GM19397 (cell line): ENCODE results near the gene GPATCH3.
"Not testable (repeated sequence)": the region's sequence is repeated elsewhere in the genome, so short reads cannot be mapped to it uniquely, and the experiment has no call there.

Experiments used
- ATAC-seq: cut with Tn5 transposase; IDR thresholded peaks from one replicate; pipeline ENCODE4 v1.9.1; 2021; ENCODE audit warnings: mild to moderate bottlenecking, moderate library complexity; ENCODE audit not compliant: unreplicated experiment

Gene GPATCH3

DNA sequence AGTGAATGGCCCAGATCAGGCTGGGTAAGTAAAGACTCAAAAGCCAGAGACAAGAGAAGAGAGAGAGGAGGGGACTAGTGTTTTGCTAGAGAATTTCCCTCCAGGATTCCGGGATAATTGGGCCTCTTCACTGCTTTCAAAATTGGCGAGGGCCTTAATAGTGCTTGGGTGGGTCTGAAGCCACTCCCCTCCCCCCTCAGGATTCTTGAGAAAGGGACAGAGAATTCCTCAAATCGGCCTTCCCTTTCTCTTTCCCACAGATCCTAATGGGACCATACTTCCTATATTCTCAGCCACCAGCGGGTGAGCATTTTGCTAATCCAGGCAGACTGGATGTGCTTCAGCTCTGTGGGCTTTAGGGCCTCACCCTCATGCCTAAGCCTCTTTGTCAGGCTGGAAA is 25.4 kb downstream of the GPATCH3 start:
- no peak for ATAC-seq

DNA sequence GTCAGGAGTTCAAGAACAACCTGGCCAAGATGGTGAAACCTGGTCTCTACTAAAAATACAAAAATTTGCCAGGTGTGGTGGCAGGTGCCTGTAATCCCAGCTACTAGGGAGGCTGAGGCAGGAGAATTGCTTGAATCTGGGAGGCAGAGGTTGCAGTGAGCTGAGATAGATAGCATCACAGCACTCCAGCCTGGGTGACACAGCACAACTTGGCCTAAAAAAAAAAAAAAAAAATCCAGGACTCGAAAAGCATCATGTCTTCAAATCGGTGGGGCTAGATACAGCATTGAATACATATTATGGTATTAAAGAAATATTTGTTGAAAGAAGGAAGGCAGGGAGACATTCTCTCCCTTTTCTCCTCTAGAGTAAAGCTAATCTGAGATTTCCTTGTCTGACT is 27.2 kb downstream of the GPATCH3 start:
- not testable (repeated sequence) for ATAC-seq

DNA sequence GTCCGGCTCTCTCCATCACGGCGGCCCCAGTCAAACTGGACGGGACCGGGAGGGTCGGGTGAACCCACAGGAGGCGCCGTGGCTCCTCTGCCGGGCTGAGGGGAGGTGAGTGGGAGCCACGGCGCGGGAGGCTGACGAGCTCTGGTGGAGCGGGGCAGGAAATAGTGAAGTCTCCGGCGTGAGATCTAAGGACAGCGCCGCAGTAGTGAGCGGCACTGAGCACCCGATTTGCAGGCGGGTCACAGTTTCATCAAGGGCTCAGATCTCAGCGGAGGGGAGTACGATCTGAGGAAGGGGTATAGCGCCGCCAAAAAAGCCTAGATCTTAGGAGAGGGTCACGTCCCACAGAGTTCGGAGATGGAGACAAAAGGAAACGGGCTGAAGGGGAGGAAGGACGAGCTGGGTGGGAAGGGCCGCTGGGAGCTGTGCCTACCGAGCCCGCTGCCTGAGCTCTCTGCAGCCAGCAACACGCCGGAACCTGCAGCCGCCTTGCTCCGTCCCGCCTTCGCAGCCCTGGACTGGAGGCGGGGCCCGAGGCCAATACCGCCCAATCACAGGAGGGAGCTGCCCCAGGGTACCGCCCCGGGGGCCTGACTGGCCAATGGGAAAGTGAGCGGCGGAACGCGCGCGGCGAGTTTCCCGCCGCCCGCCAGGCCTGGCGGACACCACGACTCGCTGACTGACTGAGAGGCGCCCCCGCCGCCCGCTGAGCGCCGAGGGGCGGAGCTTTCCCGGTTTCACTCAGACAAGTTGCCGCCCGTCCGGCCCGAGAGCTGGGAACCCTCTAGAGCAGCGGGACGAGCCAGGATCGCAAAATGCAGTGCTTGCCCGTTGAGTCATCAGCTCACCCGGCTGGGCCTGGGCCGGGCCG is 35.4 kb downstream of the GPATCH3 start:
- ATAC-seq: peak; percentile 90

DNA sequence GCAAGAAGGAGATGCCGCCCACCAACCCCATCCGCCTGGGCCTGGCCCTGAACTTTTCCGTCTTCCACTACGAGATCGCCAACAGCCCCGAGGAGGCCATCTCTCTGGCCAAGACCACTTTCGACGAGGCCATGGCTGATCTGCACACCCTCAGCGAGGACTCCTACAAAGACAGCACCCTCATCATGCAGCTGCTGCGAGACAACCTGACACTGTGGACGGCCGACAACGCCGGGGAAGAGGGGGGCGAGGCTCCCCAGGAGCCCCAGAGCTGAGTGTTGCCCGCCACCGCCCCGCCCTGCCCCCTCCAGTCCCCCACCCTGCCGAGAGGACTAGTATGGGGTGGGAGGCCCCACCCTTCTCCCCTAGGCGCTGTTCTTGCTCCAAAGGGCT is 36.6 kb downstream of the GPATCH3 start:
- no peak for ATAC-seq

DNA sequence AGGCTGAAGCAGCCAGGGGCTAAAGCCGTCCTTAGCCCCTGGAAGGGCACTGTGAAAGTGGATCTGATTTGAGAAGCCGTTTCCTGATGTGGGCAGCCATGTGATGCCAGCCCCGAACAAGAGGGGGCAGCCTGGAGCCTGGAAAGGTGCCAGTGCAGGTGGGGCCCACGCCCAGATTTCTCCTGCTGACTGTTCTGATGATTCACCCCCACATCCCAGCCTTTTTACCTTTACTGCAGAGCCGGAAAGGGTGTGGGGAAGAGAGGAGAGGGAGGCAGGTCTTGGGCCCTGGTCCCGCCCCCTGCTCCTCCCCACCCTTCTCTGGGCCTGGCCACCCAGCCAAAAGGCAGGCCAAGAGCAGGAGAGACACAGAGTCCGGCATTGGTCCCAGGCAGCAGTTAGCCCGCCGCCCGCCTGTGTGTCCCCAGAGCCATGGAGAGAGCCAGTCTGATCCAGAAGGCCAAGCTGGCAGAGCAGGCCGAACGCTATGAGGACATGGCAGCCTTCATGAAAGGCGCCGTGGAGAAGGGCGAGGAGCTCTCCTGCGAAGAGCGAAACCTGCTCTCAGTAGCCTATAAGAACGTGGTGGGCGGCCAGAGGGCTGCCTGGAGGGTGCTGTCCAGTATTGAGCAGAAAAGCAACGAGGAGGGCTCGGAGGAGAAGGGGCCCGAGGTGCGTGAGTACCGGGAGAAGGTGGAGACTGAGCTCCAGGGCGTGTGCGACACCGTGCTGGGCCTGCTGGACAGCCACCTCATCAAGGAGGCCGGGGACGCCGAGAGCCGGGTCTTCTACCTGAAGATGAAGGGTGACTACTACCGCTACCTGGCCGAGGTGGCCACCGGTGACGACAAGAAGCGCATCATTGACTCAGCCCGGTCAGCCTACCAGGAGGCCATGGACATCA is 37.2 kb downstream of the GPATCH3 start, which contains the start of gene SFN:
Gene SFN, plus strand, starts transcription at position 369 of the 904 bp plus-strand sequence. Its CDS starts 64 bp downstream, at position 433.
- no peak for ATAC-seq

DNA sequence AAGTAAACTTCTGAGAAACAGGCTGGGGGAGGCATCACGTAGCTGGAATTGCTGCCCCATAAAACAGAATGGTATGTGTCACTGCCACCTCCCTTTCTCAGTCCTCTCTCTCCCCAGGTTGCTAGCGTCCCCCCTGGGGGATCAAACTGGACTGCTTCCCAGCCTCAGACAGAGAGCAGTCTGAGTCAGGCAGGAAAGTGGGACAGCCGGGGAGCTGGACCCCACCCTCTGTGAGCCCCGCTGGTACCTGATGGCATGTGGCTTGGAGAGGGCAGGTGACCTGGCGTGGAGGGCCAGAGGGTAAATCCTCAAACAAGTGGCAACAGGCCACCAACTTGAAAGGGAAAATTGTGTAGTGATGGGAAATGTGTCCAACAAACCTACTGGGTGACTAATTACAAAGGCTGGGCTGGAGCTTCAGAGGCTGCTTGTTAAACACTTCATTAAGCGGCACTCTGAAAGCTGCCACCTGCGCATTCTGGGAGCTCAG is 38.3 kb downstream of the GPATCH3 start:
- ATAC-seq: no peak

DNA sequence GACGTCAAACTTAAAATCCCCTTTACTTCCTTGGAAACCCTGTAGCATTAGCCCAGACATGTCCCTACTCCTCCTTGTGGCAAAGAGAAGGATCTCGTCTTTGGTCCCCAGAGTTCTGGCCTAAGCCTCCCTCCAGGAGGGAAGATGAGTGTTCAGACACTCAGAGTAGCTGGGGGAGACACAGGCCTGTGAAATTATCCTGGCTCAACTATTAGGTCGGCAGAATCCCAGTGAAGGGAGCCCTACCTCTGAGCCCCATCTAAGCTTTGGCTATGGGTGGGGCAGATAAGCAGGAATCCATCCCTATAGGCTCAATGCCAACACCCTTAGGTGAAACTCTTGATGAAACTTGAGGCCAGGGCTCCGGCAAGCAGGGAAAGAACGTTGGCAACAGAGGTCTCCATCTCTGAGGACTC is 39.0 kb downstream of the GPATCH3 start:
- ATAC-seq: no peak

DNA sequence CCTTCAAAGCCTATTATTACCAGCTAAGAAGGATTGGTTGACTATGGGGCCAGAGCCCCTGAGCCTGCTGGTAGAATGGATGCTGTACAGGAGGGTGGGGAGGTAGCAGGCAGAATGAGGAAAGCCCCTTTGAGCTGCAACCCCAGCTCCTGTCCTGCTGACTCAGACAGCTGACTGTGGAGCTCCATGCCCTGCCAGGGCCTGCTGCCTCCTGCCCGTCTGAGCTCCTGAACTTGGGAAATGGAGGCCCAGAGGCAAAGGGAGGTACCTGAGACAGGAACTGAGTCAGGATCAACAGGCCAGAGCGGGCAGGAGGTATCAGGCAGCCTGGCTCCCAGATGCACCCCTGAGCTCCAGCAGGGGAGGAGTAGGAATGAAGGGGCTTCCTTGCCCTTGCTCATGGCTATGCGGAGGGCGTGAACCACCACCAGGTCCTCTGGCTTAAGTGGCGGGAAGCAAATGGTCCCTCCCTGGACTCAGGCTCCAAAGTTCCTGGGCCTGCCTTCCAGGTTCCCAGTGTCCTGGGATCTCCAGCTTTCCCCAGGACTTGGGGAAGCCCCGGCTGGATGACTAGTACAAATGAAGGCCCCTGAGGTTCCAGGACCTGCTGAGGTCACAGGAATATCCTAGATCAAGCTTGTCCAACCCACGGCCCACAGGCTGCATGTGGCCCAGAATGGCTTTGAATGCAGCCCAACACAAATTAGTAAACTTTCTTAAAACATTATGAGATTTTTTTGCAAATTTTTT is 41.2 kb downstream of the GPATCH3 start:
- ATAC-seq: no peak

DNA sequence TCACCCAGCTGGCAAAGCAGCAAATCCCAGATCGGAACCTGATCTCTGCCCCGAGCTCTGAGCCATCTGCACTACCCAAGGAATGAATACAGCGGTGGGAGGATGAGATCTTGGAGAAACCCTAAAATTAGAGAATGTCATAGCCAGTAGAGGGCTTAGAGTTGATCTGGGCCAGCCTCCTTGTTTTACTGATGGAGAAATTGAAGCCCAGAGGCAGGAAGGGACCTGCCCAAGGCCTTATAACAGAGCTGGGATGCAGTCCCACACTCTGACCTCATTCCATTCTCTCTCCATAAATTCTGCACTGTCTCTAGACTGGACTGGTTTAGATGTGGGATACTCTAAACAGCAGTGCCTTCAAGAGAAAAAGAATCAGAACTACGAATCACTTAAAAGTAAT is 42.1 kb downstream of the GPATCH3 start:
- no peak for ATAC-seq

DNA sequence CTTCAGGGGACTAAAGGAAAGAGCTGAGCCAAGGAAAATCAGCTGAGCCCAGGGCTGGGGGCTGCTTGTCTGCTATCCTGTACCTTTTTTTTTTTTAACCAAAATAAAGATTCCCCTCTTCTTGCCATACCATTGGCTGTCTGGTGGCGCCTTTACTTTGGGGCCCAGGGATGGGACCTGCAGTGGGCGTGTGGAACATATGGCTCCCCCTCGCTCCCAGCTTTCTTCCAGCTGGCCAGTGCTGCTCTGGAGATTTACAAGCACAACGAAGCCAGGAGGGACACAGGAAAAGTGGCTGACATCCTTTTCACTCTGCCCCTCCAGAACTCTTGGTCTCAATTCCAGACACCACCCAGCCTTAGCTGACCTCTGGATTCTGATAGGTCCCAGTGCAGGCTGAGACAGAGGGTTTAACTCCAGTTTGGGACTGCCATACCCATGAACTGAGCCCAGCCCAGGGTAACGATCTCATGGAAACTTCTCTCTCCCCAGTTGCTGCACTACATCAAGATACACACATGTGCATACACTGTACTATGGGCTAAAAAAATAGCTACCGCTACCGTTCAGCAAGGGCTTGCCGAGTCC is 42.7 kb downstream of the GPATCH3 start:
- ATAC-seq: no peak

DNA sequence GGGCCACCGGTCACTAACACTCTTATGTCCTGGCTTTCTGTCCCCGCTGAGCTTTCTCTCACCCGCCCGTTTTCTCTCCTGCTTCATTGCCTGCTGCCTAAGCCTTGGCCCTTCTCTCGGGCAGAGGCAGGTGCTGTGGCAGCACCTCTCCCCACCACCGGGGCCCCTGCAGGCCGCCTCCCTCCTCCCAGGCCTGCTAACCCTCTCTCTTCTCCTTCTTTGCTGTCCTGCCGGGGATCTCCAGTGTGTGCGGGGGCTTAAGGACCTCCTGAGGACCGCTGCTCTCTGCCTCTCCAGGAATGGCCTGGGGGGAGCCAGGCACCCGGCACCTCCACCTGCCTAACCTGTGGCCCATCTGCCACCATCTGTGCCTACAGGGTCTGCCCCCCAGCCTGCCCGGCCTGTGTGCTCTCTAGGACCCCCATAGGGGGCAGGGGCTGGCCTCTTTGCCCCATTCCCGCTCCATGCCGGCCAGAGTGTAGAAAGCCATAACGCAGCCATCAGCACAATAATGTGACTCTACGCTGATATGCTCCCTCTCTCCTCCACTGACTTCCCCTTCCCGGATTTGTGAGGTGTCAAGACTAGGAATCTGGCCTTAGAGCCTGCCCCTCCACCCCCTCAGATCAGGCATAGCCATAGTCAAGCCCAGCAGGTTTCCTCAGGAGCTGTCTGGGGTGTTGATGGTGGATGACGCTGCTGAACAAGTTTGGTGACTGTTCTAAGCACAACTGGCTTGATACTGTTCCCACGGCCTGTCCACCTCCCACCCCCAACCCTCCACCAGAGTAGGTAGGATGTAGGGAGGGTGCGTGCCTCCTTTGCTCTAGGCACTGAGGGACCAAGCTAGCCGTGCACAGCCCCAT is 43.4 kb downstream of the GPATCH3 start:
- no peak for ATAC-seq

DNA sequence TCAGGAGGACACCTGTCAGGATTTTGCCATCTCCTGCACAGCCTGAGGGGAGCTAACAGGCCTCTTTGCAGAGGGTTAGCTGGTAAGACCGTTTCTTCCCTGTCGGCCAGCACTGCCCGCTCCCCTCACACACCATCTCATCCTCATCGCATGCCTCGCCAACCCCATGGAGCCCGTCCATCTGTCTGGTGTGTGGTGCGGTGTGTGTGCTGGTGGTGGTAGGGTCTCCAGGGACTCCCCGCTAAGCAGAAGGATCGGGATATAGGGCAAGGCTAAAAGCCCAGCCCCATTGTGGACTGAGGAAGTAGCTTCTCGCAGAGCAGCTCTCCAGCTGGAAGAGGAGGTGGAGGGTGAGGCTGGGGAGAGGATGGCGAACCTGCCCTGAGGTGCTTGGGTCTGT is 44.1 kb downstream of the GPATCH3 start:
- ATAC-seq: no peak

DNA sequence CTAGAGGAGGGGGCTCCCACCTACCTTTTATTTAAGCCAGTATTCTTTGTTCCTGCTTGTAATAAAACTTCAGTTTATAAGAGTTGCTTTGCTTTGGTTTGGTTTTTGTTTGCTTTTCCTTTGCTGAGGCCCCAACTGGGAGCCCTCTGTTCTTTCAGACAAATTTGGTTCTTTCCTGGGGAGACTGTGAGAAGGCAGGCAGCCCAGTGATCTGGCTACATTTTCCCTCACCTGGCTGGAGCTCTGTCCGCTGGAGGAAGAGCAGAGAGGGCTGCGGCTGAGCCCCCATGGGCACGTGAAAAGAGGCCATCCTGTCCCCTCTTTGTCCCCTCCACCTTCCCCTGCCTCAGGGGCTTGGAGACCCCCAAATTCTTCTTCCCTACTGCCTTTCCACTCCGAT is 44.6 kb downstream of the GPATCH3 start:
- no peak for ATAC-seq

DNA sequence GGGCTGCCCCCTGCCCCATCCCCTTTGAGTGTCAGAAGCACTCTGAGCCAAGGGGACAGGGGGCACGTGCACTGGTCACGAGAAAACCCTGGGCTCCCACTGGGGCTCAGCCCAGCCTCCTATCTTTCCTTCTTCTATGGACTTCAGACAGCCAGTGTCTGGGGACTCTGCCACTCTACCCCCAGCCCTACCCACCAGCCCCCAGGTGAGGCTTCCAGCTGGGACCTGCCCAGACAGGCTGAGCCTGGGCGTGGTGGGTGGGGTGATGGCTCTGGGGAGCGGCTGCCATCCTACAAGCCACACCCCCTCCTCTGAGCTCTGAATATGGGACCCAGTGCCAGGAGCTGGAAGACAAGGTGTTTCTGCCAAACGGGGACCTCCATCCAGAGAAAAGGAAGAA is 45.4 kb downstream of the GPATCH3 start:
- ATAC-seq: no peak

DNA sequence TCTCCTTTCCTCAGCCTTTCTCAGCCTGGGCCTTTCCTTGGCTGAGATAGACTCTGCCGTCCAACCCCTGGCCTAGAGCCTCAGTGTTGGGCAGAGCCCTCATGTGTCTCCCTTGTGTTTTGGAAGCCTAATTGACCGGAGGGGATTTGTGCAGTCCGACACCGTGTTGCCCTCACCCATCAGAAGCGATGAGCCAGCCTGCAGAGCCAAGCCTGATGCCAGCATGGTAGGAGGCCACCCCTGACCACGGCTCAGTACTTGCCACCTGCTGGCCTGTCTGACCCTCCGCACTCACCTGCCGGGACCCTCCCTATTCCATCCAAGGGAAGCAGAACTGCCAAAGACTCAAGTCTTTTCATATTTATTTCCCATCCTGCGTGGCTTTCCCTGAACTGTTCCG is 46.7 kb downstream of the GPATCH3 start:
- no peak for ATAC-seq

DNA sequence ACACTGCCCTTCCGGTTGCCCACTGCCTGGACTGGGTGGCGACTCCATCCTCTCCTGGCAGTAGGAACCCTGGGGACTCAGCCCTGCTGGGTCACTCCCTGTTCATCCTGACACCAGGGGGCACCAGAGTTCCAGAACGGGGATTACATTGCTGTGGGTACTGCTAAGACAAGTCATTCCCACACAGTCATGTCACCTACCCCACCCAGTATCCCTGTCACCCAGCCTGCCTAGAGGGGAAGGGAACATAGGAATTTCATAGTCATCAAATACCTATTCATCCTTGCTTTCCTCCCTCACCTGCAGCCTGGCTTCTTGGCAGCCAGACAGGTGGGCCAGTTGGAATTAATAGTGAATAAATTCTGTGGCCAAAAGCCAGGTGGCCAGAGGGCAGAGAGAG is 47.1 kb downstream of the GPATCH3 start:
- no peak for ATAC-seq

DNA sequence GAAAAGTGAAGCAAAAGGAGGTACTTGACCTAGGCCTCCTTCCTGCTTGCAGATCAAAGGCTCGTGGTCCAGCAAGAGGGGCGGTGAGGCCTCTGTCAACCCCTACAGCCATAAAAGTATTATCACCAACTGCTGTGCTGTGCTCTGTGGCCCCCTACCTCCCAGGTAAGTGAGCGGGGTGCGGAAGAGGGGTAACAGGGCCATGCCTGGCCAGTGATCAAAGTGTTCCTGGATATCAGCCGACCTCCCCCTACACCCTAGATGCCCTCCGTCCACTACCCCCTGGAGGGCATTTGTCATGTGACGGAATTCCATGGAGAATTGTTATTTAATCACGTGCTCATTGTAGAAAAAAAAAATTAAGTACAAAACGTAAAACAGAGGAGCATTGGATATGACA is 47.6 kb downstream of the GPATCH3 start:
- ATAC-seq: no peak

DNA sequence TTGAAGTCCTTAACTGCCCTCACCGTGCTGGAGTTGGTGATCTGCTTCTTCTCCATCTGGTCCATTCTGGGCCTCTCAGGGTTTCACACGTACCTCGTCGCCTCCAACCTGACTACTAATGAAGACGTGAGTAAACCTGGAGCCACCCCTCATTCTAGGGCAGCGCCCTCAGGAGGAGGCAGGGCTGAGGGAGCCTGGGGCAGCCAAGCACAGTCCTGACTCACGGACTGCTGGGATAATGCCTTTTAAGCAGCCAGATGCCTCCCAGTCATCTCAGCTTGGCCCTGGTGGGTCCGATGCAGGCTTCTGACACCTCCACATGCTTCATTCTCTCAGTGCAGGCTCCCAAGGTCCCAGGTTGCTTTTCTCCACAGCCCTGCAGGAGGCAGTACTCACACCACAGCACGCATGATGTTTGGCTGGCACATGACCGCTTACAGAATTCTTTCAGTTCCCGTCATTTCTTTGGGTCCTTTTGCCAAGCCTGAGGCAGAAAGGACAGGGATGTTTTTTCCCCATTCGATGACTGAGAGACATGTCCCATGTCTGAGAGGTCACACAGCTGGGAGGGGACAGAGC is 49.1 kb downstream of the GPATCH3 start:
- no peak for ATAC-seq
